Anterior cingulate cortex (tissue), 58 donors: ENCODE measurements around the gene ASTN2.
"Not testable (repeated sequence)": the region's sequence is repeated elsewhere in the genome, so short reads cannot be mapped to it uniquely, and the experiment has no call there.

ENCODE experiments used
- DNase-seq, 58 donors: peaks; one replicate each; lab custom pipeline; 2025; lab: John Stamatoyannopoulos, UW

Gene ASTN2

DNA sequence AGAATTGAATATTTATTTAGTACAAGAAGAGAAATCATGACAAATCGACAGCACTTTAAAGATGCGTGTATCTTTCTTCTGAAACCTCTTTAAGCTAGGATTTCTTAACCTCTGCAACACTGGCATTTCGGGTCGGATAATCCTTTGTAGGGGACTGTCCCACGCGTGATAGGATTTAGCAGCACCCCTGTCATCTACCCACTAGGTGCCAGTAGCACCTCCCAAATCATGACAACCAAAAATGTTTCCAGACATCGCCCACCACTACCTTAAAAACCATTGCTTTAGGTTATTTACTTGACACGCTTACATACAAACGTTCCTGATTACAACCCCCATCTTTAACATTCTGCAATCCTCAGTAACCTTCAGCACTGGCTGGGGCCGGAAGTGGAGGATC lies 504.7 kb downstream of the ASTN2 start:
- no peak for DNase-seq

DNA sequence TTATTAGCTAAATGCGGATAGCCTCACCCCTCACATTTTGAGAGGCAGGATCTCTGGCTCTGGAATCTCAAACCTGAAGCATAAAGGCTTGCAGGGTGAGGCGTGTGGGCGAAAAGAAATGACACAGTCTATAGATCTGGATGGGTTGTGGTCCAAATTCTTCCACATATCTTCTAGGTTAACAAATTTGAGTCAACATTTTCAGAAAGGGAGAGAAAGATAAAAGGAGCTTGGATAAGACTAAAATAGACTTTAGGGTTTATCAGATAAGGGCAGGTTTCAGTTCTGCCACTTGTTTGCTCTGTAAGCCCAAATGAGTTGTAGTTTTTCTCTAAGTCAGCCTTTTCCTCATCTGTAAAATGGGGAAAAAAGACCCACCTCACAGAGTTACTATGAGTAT lies 506.9 kb downstream of the ASTN2 start:
- DNase-seq: no peak

DNA sequence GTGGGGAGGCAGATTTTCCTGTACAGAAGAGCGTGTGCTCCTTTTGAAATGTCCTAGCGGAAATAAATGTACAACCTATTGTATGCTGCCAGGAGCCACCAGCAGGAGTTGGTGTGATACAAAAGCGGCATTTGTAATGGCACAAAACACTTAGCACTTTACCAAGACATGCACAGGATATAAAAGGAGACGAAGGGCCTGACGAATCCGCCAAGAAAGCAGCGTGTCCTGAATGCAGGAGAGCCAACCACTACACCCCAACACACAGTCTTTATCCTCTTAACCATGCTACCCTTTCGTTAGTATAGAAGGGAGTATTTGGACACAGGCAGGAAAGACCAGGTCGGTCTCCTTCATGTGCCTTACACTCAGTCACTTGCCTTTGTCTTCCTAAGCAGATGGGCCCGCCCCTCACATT lies 509.7 kb downstream of the ASTN2 start:
- peak in 47 of 58 donors; percentile 5 to 86 (median 46) for DNase-seq

- DNase-seq: no peak
These were observed 510.7 kb downstream of the ASTN2 start for GRCh38 chr9:116904165-116904564.

GRCh38 chr9:116901260-116901659 lies 513.6 kb downstream of the ASTN2 start:
- no peak for DNase-seq

DNA sequence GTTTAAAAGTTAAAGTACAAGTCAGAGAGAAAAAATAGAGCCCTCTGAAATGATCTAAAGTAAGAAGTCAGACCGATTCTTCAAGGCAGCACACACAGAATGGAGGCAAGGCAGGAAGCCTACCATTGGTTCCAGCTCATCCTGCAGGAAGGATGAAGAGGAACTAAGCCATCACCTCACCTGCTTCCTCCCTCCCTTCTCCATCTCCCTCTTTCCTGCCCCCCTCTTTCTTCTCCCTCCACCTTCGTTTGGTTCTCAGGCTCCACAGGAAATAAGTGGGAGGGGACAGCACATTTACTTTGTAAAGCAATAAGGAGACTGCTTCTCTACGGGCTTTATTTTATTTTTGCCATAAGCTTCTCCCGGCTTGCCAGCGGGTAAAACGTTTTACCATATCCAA lies 514.3 kb downstream of the ASTN2 start:
- no peak for DNase-seq

GRCh38 chr9:116900007-116900367 lies 514.9 kb downstream of the ASTN2 start:
- no peak for DNase-seq

- no peak for DNase-seq
These were observed 515.4 kb downstream of the ASTN2 start for GRCh38 chr9:116899337-116900006.

- DNase-seq: not testable (repeated sequence)
These were observed 516.7 kb downstream of the ASTN2 start for GRCh38 chr9:116898131-116898530.

- no peak for DNase-seq
These were observed 517.7 kb downstream of the ASTN2 start for GRCh38 chr9:116897201-116897600.

DNA sequence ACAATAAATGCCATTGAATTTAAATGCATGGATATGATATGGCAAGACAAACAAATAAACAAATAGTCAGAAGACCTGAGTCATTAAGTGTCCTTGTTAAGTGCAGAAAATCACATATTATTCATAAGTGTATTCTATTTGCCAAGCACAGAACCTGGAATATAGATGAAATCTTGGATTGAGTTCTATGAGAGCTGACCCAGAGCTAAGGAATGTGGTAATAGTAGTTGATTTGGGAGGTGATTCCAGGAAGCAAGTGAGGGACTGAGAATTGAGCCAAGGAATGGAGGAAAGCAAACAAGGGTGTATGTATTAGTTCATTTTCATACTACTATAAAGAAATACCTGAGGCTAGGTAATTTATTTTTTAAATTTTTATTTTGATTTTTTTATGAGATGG lies 518.9 kb downstream of the ASTN2 start:
- DNase-seq: no peak

DNA sequence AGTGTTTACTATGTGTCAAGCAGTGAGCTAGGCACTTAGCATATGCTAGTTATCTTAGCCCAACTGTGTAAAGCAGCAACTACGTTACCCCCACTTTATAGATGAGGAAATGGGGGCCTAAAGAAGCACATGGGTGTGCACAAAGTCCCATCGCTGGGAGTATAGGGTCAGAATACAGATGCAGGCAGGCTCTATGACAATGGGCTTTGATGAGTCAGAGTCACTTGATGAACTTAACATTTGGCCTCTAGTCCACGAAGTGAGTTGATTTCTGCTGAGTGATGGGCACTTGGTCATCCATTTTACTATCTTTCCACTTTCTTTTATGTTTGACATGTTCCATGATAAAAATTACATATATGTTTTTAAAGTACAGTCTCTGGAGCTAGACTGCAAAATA lies 523.4 kb downstream of the ASTN2 start:
- peak in 3 of 58 donors; percentile 3 to 16 (median 12) for DNase-seq

DNA sequence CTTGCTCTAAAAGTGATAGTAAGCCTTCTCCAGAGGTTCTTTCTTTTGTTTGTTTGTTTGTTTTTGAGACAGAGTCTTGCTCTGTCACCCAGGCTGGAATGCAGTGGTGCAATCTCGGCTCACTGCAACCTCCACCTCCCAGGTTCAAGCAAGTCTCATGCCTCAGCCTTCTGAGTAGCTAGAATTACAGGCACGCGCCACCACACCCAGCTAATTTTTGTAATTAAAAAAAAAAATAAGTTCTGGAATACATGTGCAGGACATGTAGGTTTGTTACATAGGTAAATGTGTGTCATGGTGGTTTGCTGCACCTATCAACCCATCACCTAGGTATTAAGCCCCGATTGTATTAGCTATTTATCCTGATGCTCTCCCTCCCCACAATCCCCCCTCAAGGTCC lies 526.4 kb downstream of the ASTN2 start:
- not testable (repeated sequence) for DNase-seq

DNA sequence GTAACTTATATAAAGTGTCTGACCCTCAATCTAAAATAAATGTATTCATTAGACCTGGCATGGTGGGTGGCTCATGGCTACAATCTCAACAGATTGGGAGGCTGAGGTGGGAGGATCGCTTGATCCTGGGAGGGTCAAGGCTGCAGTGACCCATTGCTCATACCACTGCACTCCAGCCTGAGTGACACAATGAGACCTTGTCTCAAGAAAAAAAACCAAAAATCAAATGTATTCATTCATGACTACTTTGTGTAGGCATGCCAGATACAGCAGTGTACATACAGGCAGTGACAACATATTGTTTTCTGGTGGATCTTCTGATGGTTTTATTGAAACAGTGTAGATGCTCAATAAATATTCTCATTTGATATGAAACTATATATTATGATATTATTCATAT lies 526.8 kb downstream of the ASTN2 start:
- DNase-seq: no peak

GRCh38 chr9:116883676-116884075 lies 531.2 kb downstream of the ASTN2 start:
- peak in 2 of 58 donors; percentile 4 to 33 for DNase-seq

DNA sequence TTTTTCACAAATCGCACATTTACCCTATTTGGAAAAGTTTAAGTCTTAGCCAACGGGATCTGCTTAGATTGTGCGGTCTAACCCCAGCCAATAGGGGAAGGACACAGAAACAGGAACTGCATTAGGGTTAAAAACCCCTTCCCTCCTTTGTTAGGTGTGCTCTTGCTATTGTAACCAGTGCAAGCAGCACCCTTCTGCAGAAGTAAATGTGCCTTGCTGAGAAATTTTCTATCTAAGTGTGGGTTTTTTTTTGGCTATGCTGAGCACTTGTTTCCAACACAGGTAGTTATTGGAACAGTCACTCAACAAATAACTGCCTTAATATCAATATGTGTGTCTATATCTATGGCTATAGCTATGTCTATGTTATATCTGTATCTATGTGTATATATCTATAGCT lies 537.8 kb downstream of the ASTN2 start:
- no peak for DNase-seq

- DNase-seq: no peak
These were observed 539.3 kb downstream of the ASTN2 start for GRCh38 chr9:116875576-116875975.

GRCh38 chr9:116873937-116874914 lies 540.6 kb downstream of the ASTN2 start:
- DNase-seq: no peak

GRCh38 chr9:116873491-116873890 lies 541.4 kb downstream of the ASTN2 start:
- DNase-seq: no peak

DNA sequence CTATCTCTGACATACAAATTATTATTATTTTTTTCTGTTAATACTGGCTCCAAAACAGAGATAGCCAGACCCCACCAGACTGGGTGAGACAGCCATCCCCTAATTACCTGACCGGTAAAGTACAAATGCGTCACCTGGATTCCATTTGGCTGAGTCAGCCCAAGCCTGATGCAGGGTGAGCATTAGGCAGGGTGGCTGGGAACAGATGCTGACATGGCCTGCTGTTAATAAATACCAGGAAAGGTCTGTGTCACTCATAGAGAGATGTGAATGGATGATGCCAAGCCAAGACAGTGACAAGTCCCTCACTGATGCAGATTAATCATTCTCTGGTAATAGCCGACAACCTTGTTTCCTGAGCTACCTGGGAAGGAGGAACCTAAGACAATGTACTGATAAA lies 544.3 kb downstream of the ASTN2 start:
- no peak for DNase-seq

- DNase-seq: no peak
These were observed 546.7 kb downstream of the ASTN2 start for GRCh38 chr9:116868201-116868600.

- no peak for DNase-seq
These were observed 553.5 kb downstream of the ASTN2 start for GRCh38 chr9:116861321-116861720.
